ENCODE data around the gene TET1. TPM values are rescaled to one million over a fixed set of nuclear protein-coding genes. Genes with fewer than 3 reads are reported as not detected.

The TET1 gene
- total and polyA plus RNA-seq, 2 experiments from 2014 or later = 0.84 to 1.3 TPM

DNA sequence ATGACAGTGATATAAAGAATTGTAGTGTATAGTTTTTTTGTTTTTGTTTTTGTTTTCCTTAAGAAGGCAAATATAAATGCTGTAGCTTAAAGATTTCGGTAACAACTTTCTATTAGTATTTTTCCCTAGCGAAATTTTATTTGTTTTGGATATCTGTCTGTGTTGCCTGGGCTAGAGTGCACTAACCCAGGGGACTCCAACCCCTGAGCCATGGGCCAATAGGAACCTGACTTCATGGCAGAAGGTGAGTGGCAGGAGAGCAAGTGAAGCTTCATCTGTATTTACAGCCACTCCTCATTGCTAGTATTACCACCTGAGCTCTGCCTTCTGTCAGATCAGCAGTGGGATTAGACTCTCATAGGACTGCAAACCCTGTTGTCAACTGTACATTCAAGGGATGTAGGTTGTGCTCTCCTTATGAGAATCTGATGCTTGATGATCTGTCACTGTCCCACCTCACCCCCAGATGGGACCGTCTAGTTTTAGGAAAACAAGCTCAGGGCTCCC, 95.5 kb downstream of the TET1 start:
- TF ChIP-seq EZH2 (IDR thresholded peaks at IDR 0.05; ENCODE audit: insufficient read depth, poor library complexity, severe bottlenecking) (no peak), EZH2phosphoT487 (IDR thresholded peaks at IDR 0.05; ENCODE audit: insufficient read depth, low read depth) (no peak)
- Histone ChIP-seq H3K4me3 (no peak overlapping the region), H3K27me3 (replicated peaks; ENCODE audit: insufficient read depth) (no peaks in the 10 kb centered on the region), H3F3A (ENCODE audit: insufficient read depth) (no peaks in the 10 kb centered on the region), H3K79me2 (ENCODE audit: insufficient read depth) (no peaks in the 10 kb centered on the region), H3K9me3 (ENCODE audit: low read depth) (no peaks in the 10 kb centered on the region), H3K9me2 (ENCODE audit: insufficient read depth) (no peaks in the 10 kb centered on the region), H3K9ac (no peak overlapping the region), H4K20me1 (ENCODE audit: insufficient read depth) (no peaks in the 10 kb centered on the region), H3K36me3 (ENCODE audit: low read depth) (no peaks in the 10 kb centered on the region), H3K27ac (no peak overlapping the region), H3K4me2 (ENCODE audit: unreplicated experiment) (no peak overlapping the region), H2AFZ (no peak overlapping the region), H3K4me1 (ENCODE audit: insufficient read depth) (no peaks in the 10 kb centered on the region)
- in situ Hi-C loops (cut with MboI) = no loop called here
- no peak for DNase-seq
- 91 to 93% methylated on average over 3 of the region's 3 CpGs for WGBS, 2 experiments (ENCODE audit: low coverage in 1 of 2, low lambda C conversion rate in 2 of 2, missing lambda C conversion rate in 2 of 2)

DNA sequence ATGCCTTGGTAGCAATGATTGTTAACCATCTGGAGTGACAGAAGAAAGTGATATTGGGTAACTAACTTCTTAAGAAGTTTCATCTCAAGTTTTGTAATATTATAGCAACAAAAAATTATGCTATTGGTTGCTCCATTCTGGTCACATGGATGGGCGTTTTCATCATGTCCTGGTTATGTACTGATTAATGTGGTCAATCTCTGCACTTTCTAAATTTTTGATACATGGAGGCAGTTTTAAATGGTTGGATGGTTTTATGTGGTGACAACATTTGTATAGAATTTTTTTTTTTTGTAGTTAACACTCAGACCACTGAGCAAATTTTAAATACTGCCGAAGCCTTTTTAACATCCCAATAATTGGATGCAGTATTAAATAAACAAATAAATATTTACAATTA, 105.7 kb downstream of the TET1 start:
- Histone ChIP-seq H3K27ac (peak overlapping the region; percentile 69), H3K9me2 (ENCODE audit: insufficient read depth) (no peaks in the 10 kb centered on the region), H4K20me1 (ENCODE audit: insufficient read depth) (no peaks in the 10 kb centered on the region), H3K4me1 (ENCODE audit: insufficient read depth) (peaks cover 19% of the 10 kb centered on the region), H3K9me3 (ENCODE audit: low read depth) (no peaks in the 10 kb centered on the region), H2AFZ (no peak overlapping the region), H3K4me2 (ENCODE audit: unreplicated experiment) (peak overlapping the region; percentile 41), H3K4me3 (peak overlapping the region; percentile 1; the same call in 1 of the 2 replicates), H3K9ac (no peak overlapping the region), H3K79me2 (ENCODE audit: insufficient read depth) (no peaks in the 10 kb centered on the region), H3F3A (ENCODE audit: insufficient read depth) (peaks cover 26% of the 10 kb centered on the region), H3K27me3 (replicated peaks; ENCODE audit: insufficient read depth) (no peaks in the 10 kb centered on the region), H3K36me3 (ENCODE audit: low read depth) (no peaks in the 10 kb centered on the region)
- WGBS, 2 experiments (ENCODE audit: low coverage in 1 of 2, low lambda C conversion rate in 2 of 2, missing lambda C conversion rate in 2 of 2) = 22 to 36% methylated on average over 2 of the region's 2 CpGs
- TF ChIP-seq EZH2 (IDR thresholded peaks at IDR 0.05; ENCODE audit: insufficient read depth, poor library complexity, severe bottlenecking) (no peak), EZH2phosphoT487 (IDR thresholded peaks at IDR 0.05; ENCODE audit: insufficient read depth, low read depth) (peak; percentile 89)
- peak; percentile 74 for DNase-seq
- in situ Hi-C loops (cut with MboI) = no loop called here

DNA sequence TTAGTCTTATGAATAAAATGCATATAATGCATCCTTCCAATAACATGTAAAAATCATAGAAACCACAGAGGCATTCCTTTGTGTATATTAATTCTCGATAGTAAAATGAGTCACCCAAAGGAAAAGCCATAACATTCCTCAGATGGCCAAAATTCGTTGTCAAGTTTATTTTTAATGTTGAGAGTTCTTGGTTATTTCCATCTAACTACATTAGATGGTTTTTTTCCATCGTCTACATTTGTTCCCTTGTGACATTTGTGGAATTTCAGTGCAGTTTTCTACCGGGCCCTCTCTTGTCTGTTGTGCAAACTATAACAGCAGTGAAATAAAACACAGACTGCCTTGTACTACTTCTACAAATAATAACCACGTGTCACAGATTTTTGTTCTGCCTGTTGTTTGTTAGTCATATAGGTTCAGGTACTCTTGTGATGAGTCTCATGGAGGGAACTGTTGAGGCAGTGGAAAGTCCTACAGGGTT, 106.2 kb downstream of the TET1 start:
- peak; percentile 93 for DNase-seq
- Histone ChIP-seq H4K20me1 (ENCODE audit: insufficient read depth) (no peaks in the 10 kb centered on the region), H3K9ac (peak overlapping the region; percentile 18; the same call in 1 of the 2 replicates), H3K4me3 (peak overlapping the region; percentile 1; the same call in 1 of the 2 replicates), H3K9me2 (ENCODE audit: insufficient read depth) (no peaks in the 10 kb centered on the region), H3F3A (ENCODE audit: insufficient read depth) (peaks cover 26% of the 10 kb centered on the region), H3K9me3 (ENCODE audit: low read depth) (no peaks in the 10 kb centered on the region), H3K4me1 (ENCODE audit: insufficient read depth) (peaks cover 19% of the 10 kb centered on the region), H3K4me2 (ENCODE audit: unreplicated experiment) (peak overlapping the region; percentile 41), H2AFZ (peak overlapping the region; percentile 47), H3K36me3 (ENCODE audit: low read depth) (no peaks in the 10 kb centered on the region), H3K27ac (peak overlapping the region; percentile 69), H3K79me2 (ENCODE audit: insufficient read depth) (no peaks in the 10 kb centered on the region), H3K27me3 (replicated peaks; ENCODE audit: insufficient read depth) (no peaks in the 10 kb centered on the region)
- TF ChIP-seq EZH2phosphoT487 (IDR thresholded peaks at IDR 0.05; ENCODE audit: insufficient read depth, low read depth) (peak; percentile 79), EZH2 (IDR thresholded peaks at IDR 0.05; ENCODE audit: insufficient read depth, poor library complexity, severe bottlenecking) (no peak)
- 0 to 4% methylated on average over 5 of the region's 5 CpGs for WGBS, 2 experiments (ENCODE audit: low coverage in 1 of 2, low lambda C conversion rate in 2 of 2, missing lambda C conversion rate in 2 of 2)
- in situ Hi-C loops (cut with MboI) = no loop called here

DNA sequence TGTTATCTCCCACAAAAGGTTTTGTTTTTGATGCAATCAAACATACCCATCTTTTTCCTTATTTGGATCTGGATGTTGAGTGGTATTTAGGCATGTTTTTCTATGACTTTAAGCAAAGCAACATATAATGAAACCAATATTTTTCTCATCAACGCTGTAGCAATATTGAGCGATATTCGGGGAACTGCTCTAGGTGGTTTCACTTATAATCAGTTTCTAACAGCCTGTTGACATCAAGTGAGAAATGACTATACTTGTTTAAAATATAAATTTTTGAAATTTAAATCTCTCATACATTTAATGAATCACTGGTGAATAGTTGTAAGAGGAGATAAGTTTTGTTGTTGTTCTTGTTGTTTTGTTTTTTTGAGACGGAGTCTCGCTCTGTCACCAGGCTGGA, 108.1 kb downstream of the TET1 start:
- DNase-seq = no peak
- Histone ChIP-seq H3K9ac (no peak overlapping the region), H3K27ac (no peak overlapping the region), H2AFZ (no peak overlapping the region), H3K36me3 (ENCODE audit: low read depth) (no peaks in the 10 kb centered on the region), H3K79me2 (ENCODE audit: insufficient read depth) (no peaks in the 10 kb centered on the region), H3F3A (ENCODE audit: insufficient read depth) (peaks cover 26% of the 10 kb centered on the region), H3K4me3 (no peak overlapping the region), H3K27me3 (replicated peaks; ENCODE audit: insufficient read depth) (no peaks in the 10 kb centered on the region), H4K20me1 (ENCODE audit: insufficient read depth) (no peaks in the 10 kb centered on the region), H3K9me2 (ENCODE audit: insufficient read depth) (no peaks in the 10 kb centered on the region), H3K4me1 (ENCODE audit: insufficient read depth) (peaks cover 19% of the 10 kb centered on the region), H3K4me2 (ENCODE audit: unreplicated experiment) (no peak overlapping the region), H3K9me3 (ENCODE audit: low read depth) (no peaks in the 10 kb centered on the region)
- WGBS, 2 experiments (ENCODE audit: low coverage in 1 of 2, low lambda C conversion rate in 2 of 2, missing lambda C conversion rate in 2 of 2) = 96% methylated on average over 5 of the region's 5 CpGs
- in situ Hi-C loops (cut with MboI) = no loop called here
- TF ChIP-seq EZH2 (IDR thresholded peaks at IDR 0.05; ENCODE audit: insufficient read depth, poor library complexity, severe bottlenecking) = no peak
- TF ChIP-seq EZH2phosphoT487 (IDR thresholded peaks at IDR 0.05; ENCODE audit: insufficient read depth, low read depth) = no peak
